ENCODE results near the gene CCDC160.

DNA sequence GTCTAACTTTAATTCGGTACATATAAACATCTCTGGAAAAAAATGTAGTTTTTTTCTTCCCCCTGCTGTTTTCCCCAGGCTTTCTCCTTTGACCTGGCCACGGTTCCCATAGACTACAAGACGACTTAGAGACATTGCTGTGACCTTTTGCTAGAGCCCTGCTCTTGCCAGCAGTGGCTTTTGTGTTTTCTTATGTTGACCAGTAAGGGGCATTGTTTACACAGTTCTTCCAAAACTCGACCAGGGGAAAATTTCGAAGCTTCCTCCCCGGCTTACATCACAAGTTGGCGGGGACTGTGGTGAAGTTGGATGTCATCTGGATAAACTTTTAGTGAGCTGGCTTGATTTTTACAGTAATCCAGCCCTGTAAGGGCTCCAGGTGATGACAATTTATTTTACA is 9.3 kb downstream of the CCDC160 start:
- no peak for TF ChIP-seq CEBPB (IDR thresholded peaks at IDR 0.05; ENCODE audit: low read depth, low read length)
- TF ChIP-seq RFX5 (IDR thresholded peaks at IDR 0.05; ENCODE audit: low read depth, low read length) = no peak
- TF ChIP-seq, protein P1, sequence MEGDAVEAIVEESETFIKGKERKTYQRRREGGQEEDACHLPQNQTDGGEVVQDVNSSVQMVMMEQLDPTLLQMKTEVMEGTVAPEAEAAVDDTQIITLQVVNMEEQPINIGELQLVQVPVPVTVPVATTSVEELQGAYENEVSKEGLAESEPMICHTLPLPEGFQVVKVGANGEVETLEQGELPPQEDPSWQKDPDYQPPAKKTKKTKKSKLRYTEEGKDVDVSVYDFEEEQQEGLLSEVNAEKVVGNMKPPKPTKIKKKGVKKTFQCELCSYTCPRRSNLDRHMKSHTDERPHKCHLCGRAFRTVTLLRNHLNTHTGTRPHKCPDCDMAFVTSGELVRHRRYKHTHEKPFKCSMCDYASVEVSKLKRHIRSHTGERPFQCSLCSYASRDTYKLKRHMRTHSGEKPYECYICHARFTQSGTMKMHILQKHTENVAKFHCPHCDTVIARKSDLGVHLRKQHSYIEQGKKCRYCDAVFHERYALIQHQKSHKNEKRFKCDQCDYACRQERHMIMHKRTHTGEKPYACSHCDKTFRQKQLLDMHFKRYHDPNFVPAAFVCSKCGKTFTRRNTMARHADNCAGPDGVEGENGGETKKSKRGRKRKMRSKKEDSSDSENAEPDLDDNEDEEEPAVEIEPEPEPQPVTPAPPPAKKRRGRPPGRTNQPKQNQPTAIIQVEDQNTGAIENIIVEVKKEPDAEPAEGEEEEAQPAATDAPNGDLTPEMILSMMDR (conservative IDR thresholded peaks at IDR 0.05; ENCODE audit: low read depth, low read length) = no peak
- no peak for TF ChIP-seq POLR2A (IDR thresholded peaks at IDR 0.05; ENCODE audit: low read depth, low read length)
- TF ChIP-seq SMC3 (IDR thresholded peaks at IDR 0.05; ENCODE audit: low read depth, low read length) = no peak
- TF ChIP-seq MAZ (IDR thresholded peaks at IDR 0.05; ENCODE audit: borderline replicate concordance, low read depth, low read length) = no peak
- TF ChIP-seq RAD21 (IDR thresholded peaks at IDR 0.05; ENCODE audit: low read length) = no peak
